Endothelial cell of umbilical vein (primary cell): ENCODE data around the gene HIC1. TPM values are rescaled to one million over a fixed set of nuclear protein-coding genes. Genes with fewer than 3 reads are reported as not detected.

Source experiments
- BruUV-seq: library from RNA; stranded (reverse); fragments of 400-500 nt; replicated peaks from 2 replicates; lab custom pipeline; 2021; lab: Mats Ljungman, UMichigan
- CTCF ChIA-PET: fragments of 300-600, 350-600 bp; sonication (Branson Sonifier 250); formaldehyde crosslinking; loops from one replicate; lab custom pipeline; 2021; ENCODE audit warnings: antibody characterized with exemption, inconsistent platforms; lab: Charles Lee
- POLR2A ChIA-PET: fragments of 300-600, 350-600 bp; sonication (Branson Sonifier 250); formaldehyde crosslinking; loops from one replicate; lab custom pipeline; 2021; ENCODE audit warnings: antibody characterized with exemption, inconsistent platforms; lab: Charles Lee
- DNase-seq: peaks from one replicate; pipeline ENCODE4 v3.0.0-alpha.2; 2011; ENCODE audit warnings: low read depth, low spot score
- FAIRE-seq: peaks from 2 replicates; lab custom pipeline; 2011; peaks lifted over from hg19 to GRCh38; lab: Jason Lieb, UNC
- H2AFZ ChIP-seq: 2 replicates; pipeline ENCODE4 v1.6.0; 2012; ENCODE audit warnings: low read depth, low read length, control low read depth, inconsistent platforms
- H3K27ac ChIP-seq: 2 replicates; pipeline ENCODE4 v1.5.1; 2011; ENCODE audit warnings: low read depth, mild to moderate bottlenecking, control low read depth, low read length, moderate library complexity; ENCODE audit not compliant: insufficient read depth
- H3K27me3 ChIP-seq, 2 experiments: 2 replicates each; pipeline versions ENCODE4 v1.6.0 to v1.6.1; 2011; ENCODE audit warnings: low read length in 2 of 2, mixed read lengths in 1 of 2; ENCODE audit not compliant: control insufficient read depth in 2 of 2, insufficient read depth in 2 of 2
- H3K36me3 ChIP-seq, 2 experiments: 2 replicates in 1 of 2; 3 replicates in 1 of 2; pipeline ENCODE4 v1.5.1; 2011; ENCODE audit warnings: low read length in 2 of 2, mild to moderate bottlenecking in 1 of 2, moderate library complexity in 1 of 2; ENCODE audit not compliant: control insufficient read depth in 2 of 2, insufficient read depth in 2 of 2; ENCODE audit errors: extremely low read depth in 1 of 2
- H3K4me1 ChIP-seq: 3 replicates; pipeline ENCODE4 v1.5.1; 2011; ENCODE audit warnings: mild to moderate bottlenecking, low read length; ENCODE audit not compliant: control insufficient read depth, insufficient read depth; ENCODE audit errors: extremely low read depth
- H3K4me2 ChIP-seq: 2 replicates; pipeline ENCODE4 v1.6.1; 2011; ENCODE audit warnings: low read length, control low read depth, mixed read lengths; ENCODE audit not compliant: insufficient read depth
- H3K4me3 ChIP-seq, 3 experiments: fragments of 200-600 bp in 1 of 3; sonication (generic), shearing (Covaris generic) in 1 of 3; replicated peaks in 1 of 3; 2 replicates each; pipeline ENCODE4 v1.5.1; 2011 to 2016; ENCODE audit warnings: control low read depth in 3 of 3, low read length in 3 of 3, mild to moderate bottlenecking in 2 of 3, inconsistent platforms in 1 of 3, low read depth in 1 of 3, moderate library complexity in 1 of 3; ENCODE audit not compliant: insufficient read depth in 1 of 3
- H3K79me2 ChIP-seq: 2 replicates; pipeline ENCODE4 v1.6.0; 2012; ENCODE audit warnings: low read length, inconsistent platforms; ENCODE audit not compliant: control insufficient read depth, insufficient read depth
- H3K9ac ChIP-seq: replicated peaks from 2 replicates; pipeline ENCODE3; 2011; ENCODE audit warnings: low read length, control low read depth; ENCODE audit not compliant: insufficient read depth; ENCODE audit errors: extremely low read depth
- H3K9me1 ChIP-seq: replicated peaks from 3 replicates; pipeline ENCODE4 v1.6.0; 2011; ENCODE audit warnings: mild to moderate bottlenecking, low read length; ENCODE audit not compliant: control insufficient read depth, insufficient read depth; ENCODE audit errors: extremely low read depth
- H3K9me3 ChIP-seq: replicated peaks from 2 replicates; pipeline ENCODE4 v1.5.1; 2012; ENCODE audit warnings: low read length, inconsistent platforms; ENCODE audit not compliant: control insufficient read depth, insufficient read depth
- H4K20me1 ChIP-seq: replicated peaks from 2 replicates; pipeline ENCODE3; 2011; ENCODE audit warnings: mild to moderate bottlenecking, low read length; ENCODE audit not compliant: control insufficient read depth, insufficient read depth; ENCODE audit errors: extremely low read depth
- CTCF ChIP-seq, 2 donors: IDR thresholded peaks; 1 replicate in 1 of 2; 2 replicates in 1 of 2; pipeline ENCODE4 v1.5.1; 2011; ENCODE audit warnings: low read length in 2 of 2, mild to moderate bottlenecking in 2 of 2, moderate library complexity in 2 of 2, control low read depth in 1 of 2, inconsistent platforms in 1 of 2, low read depth in 1 of 2; ENCODE audit not compliant: insufficient read depth in 1 of 2; ENCODE audit errors: extremely low read depth in 1 of 2
- EZH2 ChIP-seq: IDR thresholded peaks from 2 replicates; pipeline ENCODE4 v1.6.1; 2012; ENCODE audit warnings: borderline replicate concordance, low read depth, mild to moderate bottlenecking, moderate library complexity, low read length, inconsistent platforms; ENCODE audit not compliant: severe bottlenecking
- FOS ChIP-seq: IDR thresholded peaks from 2 replicates; pipeline ENCODE4 v1.6.1; 2011; ENCODE audit warnings: mild to moderate bottlenecking, low read length, moderate library complexity, borderline replicate concordance; ENCODE audit not compliant: insufficient read depth
- GATA2 ChIP-seq: IDR thresholded peaks from 2 replicates; pipeline ENCODE4 v1.7.0; 2011; ENCODE audit warnings: low read depth, mild to moderate bottlenecking, moderate library complexity, mixed read lengths, low read length; ENCODE audit not compliant: insufficient read length, insufficient read depth
- JUN ChIP-seq: IDR thresholded peaks from 2 replicates; pipeline ENCODE4 v1.6.1; 2011; ENCODE audit warnings: borderline replicate concordance, low read depth; ENCODE audit not compliant: insufficient read length, insufficient read depth
- MAX ChIP-seq: IDR thresholded peaks from 2 replicates; pipeline ENCODE4 v1.6.1; 2011; ENCODE audit not compliant: insufficient read depth, insufficient read length
- MYC ChIP-seq: IDR thresholded peaks from one replicate; pipeline ENCODE4 v1.6.1; 2011; ENCODE audit warnings: mild to moderate bottlenecking, low read depth, low read length
- POLR2A ChIP-seq: IDR thresholded peaks from 2 replicates; pipeline ENCODE4 v1.6.1; 2012; ENCODE audit warnings: low read depth, mild to moderate bottlenecking, control low read depth, low read length
- POLR2AphosphoS5 ChIP-seq: IDR thresholded peaks from 2 replicates; pipeline ENCODE4 v1.6.1; 2012; ENCODE audit warnings: low read depth, mild to moderate bottlenecking, control low read depth, low read length, moderate library complexity; ENCODE audit not compliant: insufficient read depth
- dilution Hi-C: fragments of 300-500 bp; cut with MboI; formaldehyde crosslinking; loops from one replicate; pipeline ENCODE4 v1.15.0; 2019; ENCODE audit warnings: low sequenced_read_pairs; ENCODE audit not compliant: extremely low pct_ligation_motif_present
- intact Hi-C: fragments of 100-400 bp; cut with micrococcal nuclease; formaldehyde crosslinking; loops from one replicate; pipeline ENCODE4 v1.10.0; 2022
- polyA plus RNA-seq, 4 experiments: library from polyadenylated mRNA; depleted of rRNA in 3 of 4; stranded (reverse) in 3 of 4; unstranded in 1 of 4; fragments of >200 nt; gene quantifications; 2 replicates each; pipeline versions ENCODE4 v1.2.1 to v1.2.3, GENCODE V29; 2011 to 2012; ENCODE audit warnings: missing spikeins in 1 of 4
- total RNA-seq: library from RNA; stranded (reverse); gene quantifications from 2 replicates; pipeline ENCODE4 v1.2.3, GENCODE V29; 2021

Gene HIC1
- total and polyA plus RNA-seq, 2 donors (not counting 3 experiments of a cell fraction or from before 2014, with no cell fraction given): 18.2 to 35.5 TPM

- Histone ChIP-seq H3K4me1 (peaks cover 12% of the 10 kb centered on the region), H3K9ac (no peak overlapping the region), H3K79me2 (peaks cover 4% of the 10 kb centered on the region), H3K4me2 (no peak overlapping the region), H3K27ac (no peak overlapping the region), H4K20me1 (no peaks in the 10 kb centered on the region), H2AFZ (no peak overlapping the region), H3K9me3 (no peaks in the 10 kb centered on the region), H3K9me1 (no peaks in the 10 kb centered on the region), H3K4me3 (no peak overlapping the region), H3K27me3 (peaks cover 32 to 35% of the 10 kb centered on the region in 2 experiments), H3K36me3 (no peaks in the 10 kb centered on the region)
- TF ChIP-seq FOS (no peak), POLR2A (no peak), GATA2 (no peak), EZH2 (no peak), CTCF (IDR thresholded peaks at IDR 0.05; ENCODE audit: extremely low read depth in 1 of 2, insufficient read depth in 1 of 2, low read depth in 1 of 2, low read length in 2 of 2) (no peak), JUN (no peak), MAX (no peak), MYC (no peak), POLR2AphosphoS5 (no peak)
- no TSS peak for BruUV-seq
- dilution Hi-C loops (no loop called here), intact Hi-C loops (no loop called here)
- ChIA-PET CTCF (interaction anchor here (0.9 to 9.5 kb wide), 4 partner anchors 7 to 146 kb away, joined by 3 to 270 read pairs (median 3); no protein-coding TSS in a partner anchor), POLR2A (interaction anchor here (0.6 kb wide), 1 partner anchor 12 kb away, joined by 3 read pairs; no protein-coding TSS in a partner anchor)
- FAIRE-seq (no peak), DNase-seq (no peak)
Measured at GRCh38 chr17:2027528-2028233, 27.2 kb upstream of the HIC1 start.
